ENCODE measurements around the gene MRPL16.

- TF ChIP-seq EGR1 (IDR thresholded peaks at IDR 0.05) (no peak), EP300 (IDR thresholded peaks at IDR 0.05; ENCODE audit: borderline replicate concordance) (no peak), REST (IDR thresholded peaks at IDR 0.05; ENCODE audit: low read depth) (no peak), TAF1 (IDR thresholded peaks at IDR 0.05; ENCODE audit: low read depth) (no peak), MAX (IDR thresholded peaks at IDR 0.05) (no peak), RAD21 (IDR thresholded peaks at IDR 0.05; ENCODE audit: low read depth) (no peak), CREB1 (IDR thresholded peaks at IDR 0.05; ENCODE audit: low read depth) (no peak), CEBPB (IDR thresholded peaks at IDR 0.05) (no peak), YY1 (IDR thresholded peaks at IDR 0.05; ENCODE audit: low read depth) (no peak)
Measured at GRCh38 chr11:59770869-59771268, 39.7 kb downstream of the MRPL16 start.

All from Ishikawa (cell line).